GM18951 (cell line): Measurements from ENCODE around the gene AIFM3.

ENCODE experiments used
- POLR2A ChIP-seq: IDR thresholded peaks from 4 replicates; pipeline ENCODE4 v1.6.1; 2011; ENCODE audit warnings: mild to moderate bottlenecking; ENCODE audit not compliant: insufficient read length, insufficient read depth; ENCODE audit errors: extremely low read depth
- in situ Hi-C: fragments of 300-500 bp; cut with MboI; formaldehyde crosslinking; loops from one replicate; pipeline ENCODE4 v1.12.0; 2022; ENCODE audit warnings: low sequenced_read_pairs, mixed read lengths, inconsistent platforms; ENCODE audit not compliant: unreplicated experiment

The AIFM3 gene

GRCh38 chr22:21013657-21014201 is 46.7 kb downstream of the AIFM3 start:
- TF ChIP-seq POLR2A: no peak
- in situ Hi-C loops: no loop called here

GRCh38 chr22:21014202-21014725 is 47.2 kb downstream of the AIFM3 start:
- TF ChIP-seq POLR2A: no peak
- in situ Hi-C loops: no loop called here

DNA sequence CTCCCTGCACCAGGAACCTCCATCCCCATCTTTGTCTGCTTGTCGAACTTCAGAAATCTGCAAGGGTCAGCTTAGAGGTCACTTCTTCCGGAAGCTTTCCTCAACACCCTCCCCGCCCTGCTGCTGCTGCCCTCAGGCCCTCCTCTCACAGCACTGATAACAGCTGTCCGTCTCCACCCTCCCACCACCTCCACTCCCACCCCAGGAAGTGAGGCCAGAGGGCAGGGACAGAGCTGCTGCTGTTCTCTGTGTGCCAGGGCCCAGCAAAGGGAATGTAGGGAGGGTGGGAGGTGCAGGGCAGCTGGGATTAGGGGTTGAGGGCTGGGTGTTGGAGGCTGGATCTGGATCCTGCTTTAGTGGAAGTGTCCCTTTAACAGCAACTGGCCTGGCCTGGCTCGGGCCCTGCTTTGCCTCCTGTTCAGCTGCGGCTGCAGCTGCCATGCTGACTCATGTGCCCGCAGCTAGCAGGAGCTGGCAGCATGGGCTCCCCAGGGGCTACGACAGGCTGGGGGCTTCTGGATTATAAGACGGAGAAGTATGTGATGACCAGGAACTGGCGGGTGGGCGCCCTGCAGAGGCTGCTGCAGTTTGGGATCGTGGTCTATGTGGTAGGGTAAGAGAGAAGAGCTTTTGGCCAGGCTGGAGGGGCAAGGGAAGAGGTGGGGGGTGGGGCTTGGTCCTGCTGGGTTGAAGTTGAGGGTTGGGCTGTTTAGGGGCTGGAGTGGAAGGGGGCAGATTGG is 47.8 kb downstream of the AIFM3 start, which contains the start of gene P2RX6:
TSS of gene P2RX6 (plus strand) at position 440 of the 740 bp plus-strand sequence. CDS start at position 450, 10 bp downstream.
- no peak for TF ChIP-seq POLR2A
- in situ Hi-C loops: no loop called here

DNA sequence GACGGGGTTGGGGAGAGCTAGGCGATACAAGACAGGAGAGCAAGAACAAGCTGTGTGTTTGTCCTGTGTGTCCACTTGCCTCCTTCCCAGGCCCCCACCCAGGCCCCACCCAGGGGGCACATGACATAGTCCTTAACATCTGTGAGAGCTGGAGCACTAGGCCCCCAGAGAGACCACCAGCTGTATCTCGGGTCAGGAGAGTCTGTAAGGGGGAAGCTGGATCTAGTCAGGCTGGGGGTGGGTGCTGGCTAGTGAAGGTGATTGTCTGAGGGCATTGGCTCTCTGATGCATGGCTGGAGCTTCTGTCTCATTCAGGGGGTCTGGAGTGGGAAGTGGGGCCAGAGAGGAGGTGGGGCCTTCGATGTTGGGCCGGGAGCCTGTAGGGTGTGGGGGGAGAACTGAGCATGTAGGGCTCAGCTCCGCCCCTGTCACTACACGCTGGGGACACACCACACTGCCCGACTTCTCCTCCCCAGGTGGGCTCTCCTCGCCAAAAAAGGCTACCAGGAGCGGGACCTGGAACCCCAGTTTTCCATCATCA is 48.5 kb downstream of the AIFM3 start:
- no peak for TF ChIP-seq POLR2A
- in situ Hi-C loops: no loop called here

DNA sequence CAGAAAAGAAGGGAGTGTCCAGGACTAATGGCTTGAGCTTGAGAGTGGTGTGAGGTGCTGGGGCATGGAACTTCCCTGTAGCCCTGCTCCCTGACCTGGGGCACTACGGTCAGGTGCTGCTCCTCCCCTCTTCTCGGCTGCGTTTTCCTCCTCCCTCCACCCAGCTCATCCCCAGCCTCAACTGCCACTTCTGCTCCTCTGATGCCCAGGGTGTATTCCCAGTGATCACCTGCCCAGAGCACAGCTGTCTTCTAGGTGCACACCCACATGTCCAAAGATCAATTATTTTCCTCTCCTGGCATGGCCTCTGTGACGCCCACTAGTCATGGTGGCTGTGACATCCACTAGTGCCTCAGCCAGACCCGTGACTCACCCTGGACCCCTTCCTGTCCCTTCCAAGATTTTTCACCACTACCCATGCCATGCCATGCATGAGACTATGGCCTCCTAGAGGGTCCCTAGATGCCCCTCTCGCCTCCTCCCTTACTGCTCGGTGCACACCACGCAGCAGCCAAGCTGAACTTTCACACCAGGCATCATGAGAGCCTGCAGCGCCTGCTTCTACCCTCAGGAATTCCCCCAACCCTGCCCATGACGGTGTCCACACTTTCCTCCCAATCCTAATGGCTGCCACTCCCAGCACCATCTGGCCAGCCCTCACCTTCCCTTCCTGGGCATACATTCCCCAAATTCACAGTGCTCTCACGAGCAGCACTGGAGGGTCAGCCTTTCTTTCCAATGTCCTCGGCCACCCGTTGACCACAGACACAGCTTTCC is 49.8 kb downstream of the AIFM3 start:
- in situ Hi-C loops: no loop called here
- no peak for TF ChIP-seq POLR2A

DNA sequence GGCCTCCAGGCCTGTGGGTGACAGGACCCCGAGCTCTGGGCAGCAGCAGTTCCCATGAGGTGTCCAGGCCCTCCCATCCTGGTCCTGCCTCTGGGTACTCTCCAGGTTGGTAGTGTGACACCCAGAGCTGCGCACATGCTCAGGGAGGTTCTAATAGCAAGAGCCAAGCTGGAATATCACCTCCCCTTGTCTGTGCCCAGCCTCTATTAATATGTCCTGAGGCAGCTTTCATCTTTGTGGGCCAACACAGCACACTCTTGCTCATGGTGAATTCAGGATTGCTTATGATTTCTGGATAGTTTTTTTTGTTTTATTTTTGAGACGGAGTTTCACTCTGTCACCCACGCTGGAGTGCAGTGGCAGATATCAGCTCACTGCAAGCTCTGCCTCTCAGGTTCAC is 51.3 kb downstream of the AIFM3 start:
- TF ChIP-seq POLR2A: no peak
- in situ Hi-C loops: no loop called here

- in situ Hi-C loops: no loop called here
- no peak for TF ChIP-seq POLR2A
Observed at GRCh38 chr22:21020802-21021429, 53.9 kb downstream of the AIFM3 start.

GRCh38 chr22:21022507-21022906 is 55.5 kb downstream of the AIFM3 start:
- TF ChIP-seq POLR2A: no peak
- in situ Hi-C loops: no loop called here

DNA sequence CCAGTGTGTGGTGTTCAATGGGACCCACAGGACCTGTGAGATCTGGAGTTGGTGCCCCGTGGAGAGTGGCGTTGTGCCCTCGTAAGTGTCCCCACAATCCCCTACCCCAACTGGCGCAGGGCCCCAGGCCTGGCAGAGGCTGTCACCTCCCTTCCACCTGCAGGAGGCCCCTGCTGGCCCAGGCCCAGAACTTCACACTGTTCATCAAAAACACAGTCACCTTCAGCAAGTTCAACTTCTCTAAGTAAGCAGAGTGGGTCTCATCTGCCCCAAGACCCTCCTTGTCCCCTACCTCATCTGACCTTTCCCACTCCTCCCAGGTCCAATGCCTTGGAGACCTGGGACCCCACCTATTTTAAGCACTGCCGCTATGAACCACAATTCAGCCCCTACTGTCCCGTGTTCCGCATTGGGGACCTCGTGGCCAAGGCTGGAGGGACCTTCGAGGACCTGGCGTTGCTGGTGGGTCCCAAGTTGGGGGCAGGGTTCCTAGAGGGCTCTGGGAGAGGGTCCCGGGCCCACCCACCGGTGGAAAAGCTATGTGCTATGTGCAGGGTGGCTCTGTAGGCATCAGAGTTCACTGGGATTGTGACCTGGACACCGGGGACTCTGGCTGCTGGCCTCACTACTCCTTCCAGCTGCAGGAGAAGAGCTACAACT is 56.0 kb downstream of the AIFM3 start:
- in situ Hi-C loops: no loop called here

GRCh38 chr22:21025266-21025665 is 58.2 kb downstream of the AIFM3 start:
- TF ChIP-seq POLR2A: no peak

More for the DNA sequence above, 56.0 kb downstream of the AIFM3 start:
- TF ChIP-seq POLR2A: no peak

DNA sequence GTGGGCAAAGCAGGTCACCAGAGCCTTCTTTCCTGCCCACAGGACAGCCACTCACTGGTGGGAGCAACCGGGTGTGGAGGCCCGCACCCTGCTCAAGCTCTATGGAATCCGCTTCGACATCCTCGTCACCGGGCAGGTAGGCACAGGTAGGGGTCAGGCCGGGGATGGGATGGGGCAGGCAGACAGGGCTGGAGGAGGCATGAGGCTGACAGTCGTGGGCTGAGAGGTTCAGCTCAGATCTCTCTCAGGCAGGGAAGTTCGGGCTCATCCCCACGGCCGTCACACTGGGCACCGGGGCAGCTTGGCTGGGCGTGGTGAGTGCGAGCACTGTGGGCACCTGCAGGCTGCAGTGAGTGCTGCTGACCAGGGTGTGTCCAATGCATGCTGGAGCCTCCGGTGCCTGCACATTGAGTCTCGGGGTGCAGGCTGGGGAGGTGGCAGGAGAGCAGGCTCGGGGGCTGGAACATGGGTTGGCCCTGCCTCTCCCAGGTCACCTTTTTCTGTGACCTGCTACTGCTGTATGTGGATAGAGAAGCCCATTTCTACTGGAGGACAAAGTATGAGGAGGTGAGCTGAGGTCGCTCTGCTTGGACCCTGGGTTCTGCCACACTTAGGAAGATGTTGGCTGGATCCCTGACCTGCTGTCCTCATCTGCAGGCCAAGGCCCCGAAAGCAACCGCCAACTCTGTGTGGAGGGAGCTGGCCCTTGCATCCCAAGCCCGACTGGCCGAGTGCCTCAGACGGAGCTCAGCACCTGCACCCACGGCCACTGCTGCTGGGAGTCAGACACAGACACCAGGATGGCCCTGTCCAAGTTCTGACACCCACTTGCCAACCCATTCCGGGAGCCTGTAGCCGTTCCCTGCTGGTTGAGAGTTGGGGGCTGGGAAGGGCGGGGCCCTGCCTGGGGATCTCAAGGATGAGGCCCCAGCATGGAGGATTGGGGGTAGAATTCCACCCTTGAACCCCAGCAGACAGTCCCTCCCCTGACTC is 59.0 kb downstream of the AIFM3 start:
- in situ Hi-C loops: no loop called here
- TF ChIP-seq POLR2A: no peak

More at GRCh38 chr22:21025266-21025665, 58.2 kb downstream of the AIFM3 start:
- in situ Hi-C loops: no loop called here
